GM19463 (cell line): ENCODE results near the gene MYT1.
"Not testable (repeated sequence)": the region's sequence is repeated elsewhere in the genome, so short reads cannot be mapped to it uniquely, and the experiment has no call there.

Experiments
- ATAC-seq: cut with Tn5 transposase; IDR thresholded peaks from one replicate; pipeline ENCODE4 v1.9.1; 2021; ENCODE audit warnings: mild to moderate bottlenecking, moderate library complexity; ENCODE audit not compliant: unreplicated experiment

Gene MYT1

GRCh38 chr20:64166721-64167615 lies 2.7 kb downstream of the MYT1 start:
- no peak for ATAC-seq

DNA sequence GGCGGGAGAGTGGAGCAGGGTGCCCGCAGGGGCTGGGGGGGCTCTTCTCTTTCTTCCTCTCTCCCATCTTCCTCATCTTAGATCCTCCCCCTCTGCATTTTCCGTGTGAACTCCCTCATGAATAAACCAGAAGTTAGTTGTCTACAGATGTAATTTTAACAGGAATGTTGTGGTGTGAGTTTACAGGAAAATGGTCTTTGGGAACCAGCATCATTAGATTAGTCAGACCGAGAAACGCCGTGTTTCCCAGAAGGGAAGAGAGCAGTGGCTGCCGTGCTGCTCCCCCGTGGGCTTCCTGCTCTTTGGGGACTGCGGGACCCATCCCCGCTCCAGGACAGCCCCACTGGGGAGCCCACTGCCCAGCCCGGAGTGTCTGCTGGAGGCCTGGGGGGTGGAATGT lies 3.4 kb downstream of the MYT1 start:
- no peak for ATAC-seq

- ATAC-seq: no peak
Measured at GRCh38 chr20:64168381-64169090, 4.3 kb downstream of the MYT1 start.

DNA sequence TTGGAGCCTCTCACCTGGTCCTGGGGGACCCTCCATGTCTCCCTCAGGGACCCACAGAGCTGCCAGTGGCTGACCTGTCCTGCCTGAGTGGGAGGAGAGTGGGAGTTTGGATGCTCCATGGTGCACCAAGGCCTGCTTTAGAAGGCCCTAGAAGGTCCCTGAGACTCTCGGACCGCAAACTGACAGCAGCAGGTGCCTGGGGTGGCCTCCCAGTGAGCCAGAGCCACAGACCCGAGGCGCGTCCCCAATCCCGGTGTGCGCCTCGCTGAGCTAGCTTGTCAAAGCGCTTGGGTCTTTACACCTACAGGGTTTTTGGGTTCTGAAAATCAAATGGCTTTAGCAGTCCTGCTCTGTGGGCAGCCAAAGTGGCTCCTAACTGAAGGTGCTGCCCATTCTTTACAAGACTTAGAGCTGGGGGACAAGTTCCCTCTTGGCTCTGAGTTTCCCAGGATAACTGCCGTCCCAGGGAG lies 4.9 kb downstream of the MYT1 start:
- no peak for ATAC-seq

DNA sequence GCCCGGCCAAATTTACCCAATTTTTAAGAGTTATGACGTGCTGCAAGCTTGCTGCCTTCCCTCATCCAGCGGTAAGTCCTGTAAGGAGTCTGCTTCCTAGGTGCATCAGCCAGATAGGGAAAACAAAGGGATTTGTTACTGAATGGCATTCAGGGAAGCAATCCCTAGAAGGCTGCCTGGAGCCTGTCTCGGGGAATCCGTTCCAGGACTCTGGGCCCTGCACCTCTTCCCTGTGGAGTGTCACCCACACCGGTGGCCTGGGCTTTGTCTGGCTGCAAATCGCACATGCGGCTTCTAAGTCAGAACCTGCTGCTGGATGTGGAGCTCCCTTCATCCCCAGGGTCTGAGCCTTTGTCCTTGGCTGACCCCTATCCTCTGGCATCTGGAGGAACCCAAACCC lies 7.0 kb downstream of the MYT1 start:
- no peak for ATAC-seq

DNA sequence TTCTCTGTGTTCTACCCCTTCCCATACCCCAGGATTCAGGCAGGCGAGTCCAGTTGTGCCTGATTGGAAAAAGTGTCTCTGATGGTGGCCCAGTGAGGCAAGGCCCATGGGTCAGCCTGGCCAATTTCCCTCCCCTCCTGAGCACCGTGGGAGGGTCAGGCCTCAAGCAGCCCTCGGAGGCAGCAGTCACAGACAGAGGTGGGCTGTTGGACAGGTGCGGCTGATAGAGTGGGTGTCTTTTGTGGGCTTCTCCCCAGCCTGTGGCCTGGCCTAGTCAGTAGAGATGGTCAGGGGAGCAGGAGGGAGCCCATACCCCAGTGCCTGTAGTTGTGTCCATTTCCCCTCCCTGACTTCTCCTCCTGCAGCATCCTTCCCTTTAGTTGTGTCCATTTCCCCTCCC lies 8.9 kb downstream of the MYT1 start:
- no peak for ATAC-seq

- no peak for ATAC-seq
Measured at GRCh38 chr20:64176551-64176950, 12.3 kb downstream of the MYT1 start.

GRCh38 chr20:64176971-64177370 lies 12.7 kb downstream of the MYT1 start:
- no peak for ATAC-seq

DNA sequence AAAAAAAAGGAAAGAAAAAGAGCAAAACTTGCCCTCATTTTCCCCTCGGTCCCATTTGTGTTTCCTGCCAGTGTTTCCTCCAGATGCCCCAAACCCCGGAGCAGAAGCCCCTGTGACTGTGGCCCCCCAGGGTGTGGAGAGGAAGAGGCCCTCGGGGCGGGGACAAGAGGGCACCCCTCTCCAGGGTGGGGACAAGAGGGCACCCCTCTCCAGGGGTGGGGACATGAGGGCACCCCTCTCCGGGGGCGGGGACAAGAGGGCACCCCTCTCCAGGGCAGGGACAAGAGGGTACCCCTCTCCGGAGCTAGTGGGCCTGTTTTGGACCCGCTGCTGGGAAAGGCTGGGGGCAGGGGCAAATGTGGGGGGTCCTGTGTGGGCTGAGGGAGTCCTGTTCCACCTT lies 13.1 kb downstream of the MYT1 start:
- ATAC-seq: no peak

DNA sequence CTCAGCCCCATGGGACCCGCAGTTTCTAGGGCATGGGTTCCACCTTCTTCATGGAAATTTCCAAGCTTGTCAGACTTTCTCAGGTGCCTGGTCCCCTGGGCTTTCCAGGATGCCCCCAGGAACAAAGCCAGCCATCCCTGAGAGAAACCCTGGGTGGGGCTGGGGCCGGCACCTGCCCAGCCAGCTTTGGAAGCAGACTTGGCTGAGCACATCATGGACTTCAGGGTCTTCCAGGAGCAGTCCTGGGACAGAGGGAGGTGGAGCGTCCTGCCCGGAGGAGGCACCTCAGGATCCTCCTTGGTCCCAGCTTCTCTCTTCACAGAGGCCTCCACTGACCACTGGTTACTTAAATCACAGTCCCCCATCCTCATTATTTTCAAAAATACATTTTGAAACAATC lies 13.5 kb downstream of the MYT1 start:
- ATAC-seq: no peak

DNA sequence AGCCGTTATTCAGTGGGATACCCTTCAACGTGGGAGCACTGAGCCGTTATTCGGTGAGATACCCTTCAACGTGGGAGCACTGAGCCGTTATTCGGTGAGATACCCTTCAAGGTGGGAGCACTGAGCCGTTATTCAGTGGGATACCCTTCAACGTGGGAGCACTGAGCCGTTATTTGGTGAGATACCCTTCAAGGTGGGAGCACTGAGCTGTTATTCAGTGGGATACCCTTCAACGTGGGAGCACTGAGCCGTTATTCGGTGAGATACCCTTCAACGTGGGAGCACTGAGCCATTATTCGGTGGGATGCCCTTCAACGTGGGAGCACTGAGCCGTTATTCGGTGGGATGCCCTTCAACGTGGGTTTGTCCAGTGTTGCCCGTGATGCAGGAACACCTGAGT lies 14.7 kb downstream of the MYT1 start:
- not testable (repeated sequence) for ATAC-seq

DNA sequence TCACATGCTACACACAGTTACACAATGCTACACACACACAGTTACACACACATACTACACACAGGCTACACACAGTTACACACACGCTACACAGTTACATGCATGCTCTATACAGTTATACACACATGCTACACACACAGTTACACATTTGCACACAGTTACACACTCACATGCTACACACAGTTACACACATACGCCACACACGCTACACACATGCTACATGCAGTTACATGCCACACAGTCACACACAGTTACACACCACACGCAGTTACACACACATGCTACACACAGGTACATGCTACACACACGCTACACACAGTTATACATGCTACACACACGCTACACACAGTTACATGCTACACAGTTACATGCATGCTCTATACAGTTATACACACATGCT lies 15.6 kb downstream of the MYT1 start:
- no peak for ATAC-seq

GRCh38 chr20:64180673-64181072 lies 16.4 kb downstream of the MYT1 start:
- no peak for ATAC-seq

DNA sequence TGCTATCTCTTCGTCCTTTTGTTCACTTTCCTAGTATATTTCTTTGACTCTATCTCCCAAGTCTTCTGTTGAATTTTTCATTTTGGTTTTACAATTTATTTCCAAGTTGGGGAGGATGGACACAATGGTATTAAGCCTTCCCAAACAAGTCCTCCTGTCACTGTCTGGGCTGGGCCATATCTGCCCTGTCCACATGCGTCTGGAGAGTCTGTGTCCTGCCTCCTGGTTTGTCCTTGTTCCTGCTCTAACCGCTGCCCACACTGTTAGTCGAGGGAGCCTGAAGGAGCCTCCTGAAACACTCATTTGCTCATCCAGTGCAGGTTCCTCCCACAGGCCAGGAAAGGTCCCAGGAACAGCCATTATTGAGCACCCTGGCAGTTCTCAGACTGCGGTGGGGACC lies 17.1 kb downstream of the MYT1 start:
- no peak for ATAC-seq

GRCh38 chr20:64182146-64182865 lies 18.1 kb downstream of the MYT1 start:
- ATAC-seq: no peak

DNA sequence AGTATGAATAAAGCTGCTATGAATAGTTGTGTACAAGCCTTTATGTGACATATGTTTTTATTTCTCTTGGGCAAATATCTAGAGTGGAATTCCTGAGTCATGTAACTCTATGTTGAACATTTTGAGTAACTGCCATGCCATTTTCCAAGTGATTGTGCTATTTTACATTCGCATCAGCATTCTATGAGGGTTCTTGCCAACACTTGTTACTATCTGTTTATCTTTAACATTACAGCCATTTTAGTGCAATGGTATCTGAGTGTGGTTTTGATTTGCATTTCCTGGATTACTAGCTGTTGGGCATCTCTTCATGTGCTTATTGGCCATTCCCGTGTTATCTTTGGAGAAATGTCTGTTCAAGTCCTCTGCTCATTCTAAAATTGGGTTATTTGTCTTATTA lies 19.1 kb downstream of the MYT1 start:
- no peak for ATAC-seq

DNA sequence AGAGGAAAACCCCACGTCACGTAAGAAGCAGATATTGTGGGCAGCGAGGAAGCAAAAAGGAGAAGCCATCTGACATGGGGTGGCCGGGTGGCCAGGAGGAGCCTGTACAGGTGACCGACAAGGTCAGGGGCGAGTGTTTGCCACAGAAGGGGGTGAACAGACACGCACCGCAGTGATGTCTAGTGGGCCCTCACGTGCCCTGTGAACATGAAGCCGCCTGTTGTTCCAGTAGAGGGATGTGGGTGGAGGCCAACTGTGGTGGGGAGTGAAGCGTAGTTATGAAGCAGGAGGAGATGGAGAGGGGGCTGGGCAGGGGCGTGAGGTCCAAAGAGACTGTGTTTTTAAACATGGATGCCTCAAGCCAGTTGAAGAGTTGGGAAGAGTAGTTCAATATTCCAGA lies 20.5 kb downstream of the MYT1 start:
- ATAC-seq: no peak

DNA sequence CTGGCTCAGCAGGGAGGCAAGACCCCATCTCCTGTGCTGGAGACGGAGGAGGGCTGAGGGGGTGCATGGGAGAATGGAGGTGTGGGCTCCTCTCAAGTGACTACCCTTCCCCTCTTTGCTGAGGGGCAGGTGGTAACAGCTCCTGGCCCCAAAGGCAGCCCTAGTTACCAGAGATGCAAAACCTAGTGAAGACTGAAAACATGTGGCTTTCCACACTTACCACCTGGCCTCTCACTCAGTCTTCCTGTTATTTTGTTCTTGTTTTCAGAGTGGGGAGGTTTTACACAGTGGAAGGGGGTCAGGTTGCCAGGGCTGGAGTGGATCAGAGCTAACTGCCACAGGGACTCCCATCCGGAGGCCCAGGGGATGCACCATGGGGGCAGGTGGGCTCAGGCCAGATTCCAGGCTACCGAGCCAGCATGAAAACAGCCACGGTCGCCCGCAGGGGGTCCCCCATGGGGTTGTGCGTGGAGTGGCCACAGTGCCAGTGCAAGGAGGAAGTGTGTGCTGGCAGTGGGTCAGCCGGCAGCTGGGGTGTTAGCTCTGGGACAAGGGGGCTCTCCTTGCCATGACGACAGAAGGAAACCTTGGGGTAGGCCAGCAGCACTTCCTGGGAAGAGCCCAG lies 21.1 kb downstream of the MYT1 start:
- no peak for ATAC-seq

GRCh38 chr20:64186071-64186598 lies 21.9 kb downstream of the MYT1 start:
- no peak for ATAC-seq

GRCh38 chr20:64187213-64187612 lies 23.0 kb downstream of the MYT1 start:
- ATAC-seq: not testable (repeated sequence)

DNA sequence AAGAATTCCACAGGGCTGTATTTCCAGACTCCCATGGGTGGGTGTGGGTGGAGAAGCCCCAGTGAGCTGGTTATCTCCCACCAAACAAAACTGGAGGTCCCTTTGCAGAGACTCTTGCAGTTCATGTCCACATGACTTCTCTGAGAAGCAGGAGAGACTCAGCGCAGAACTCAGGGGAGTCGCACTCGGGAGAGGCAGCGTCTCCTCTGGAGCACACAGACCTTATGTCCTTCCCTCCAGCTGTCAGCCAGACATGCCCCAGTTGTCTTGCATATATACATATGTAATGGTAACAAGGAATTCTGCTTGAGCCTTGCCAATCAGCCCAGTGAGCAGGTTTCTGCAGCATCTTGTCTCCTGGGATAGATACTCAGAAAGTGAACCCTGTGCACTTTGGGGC lies 23.8 kb downstream of the MYT1 start:
- ATAC-seq: no peak
